ACHN (cell line): ENCODE results near the gene PLIN3.
"Not testable (repeated sequence)": the region's sequence is repeated elsewhere in the genome, so short reads cannot be mapped to it uniquely, and the experiment has no call there.

Experiments
- DNase-seq: peaks from one replicate; pipeline ENCODE4 v3.0.0-alpha.2; 2015
- in situ Hi-C: cut with HindIII; loops from 2 replicates; pipeline ENCODE4 v1.10.0; 2017; ENCODE audit warnings: low sequenced_read_pairs, low pct_ligation_motif_present, low pct_unique_long_range_greater_than_20kb

The PLIN3 gene

GRCh38 chr19:4856468-4856867 is 11.0 kb downstream of the PLIN3 start:
- in situ Hi-C loops, DNase-seq: not testable (repeated sequence)

DNA sequence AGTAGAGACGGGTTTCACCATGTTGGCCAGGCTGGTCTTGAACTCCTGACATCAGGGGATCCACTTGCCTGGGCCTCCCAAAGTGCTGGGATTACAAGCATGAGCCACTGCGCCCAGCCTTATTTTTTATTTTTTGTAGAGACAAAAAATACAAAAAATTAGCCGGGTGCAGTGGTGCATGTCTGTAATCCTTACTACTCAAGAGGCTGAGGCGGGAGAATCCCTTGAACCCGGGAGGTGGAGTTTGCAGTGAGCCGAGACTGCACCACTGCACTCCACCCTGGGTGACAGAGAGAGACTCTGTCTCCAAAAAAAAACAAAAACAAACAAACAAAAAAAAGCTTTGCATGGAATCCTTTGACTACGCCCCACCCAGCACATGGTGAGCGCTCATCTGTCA is 14.0 kb downstream of the PLIN3 start:
- in situ Hi-C loops, DNase-seq: not testable (repeated sequence)

DNA sequence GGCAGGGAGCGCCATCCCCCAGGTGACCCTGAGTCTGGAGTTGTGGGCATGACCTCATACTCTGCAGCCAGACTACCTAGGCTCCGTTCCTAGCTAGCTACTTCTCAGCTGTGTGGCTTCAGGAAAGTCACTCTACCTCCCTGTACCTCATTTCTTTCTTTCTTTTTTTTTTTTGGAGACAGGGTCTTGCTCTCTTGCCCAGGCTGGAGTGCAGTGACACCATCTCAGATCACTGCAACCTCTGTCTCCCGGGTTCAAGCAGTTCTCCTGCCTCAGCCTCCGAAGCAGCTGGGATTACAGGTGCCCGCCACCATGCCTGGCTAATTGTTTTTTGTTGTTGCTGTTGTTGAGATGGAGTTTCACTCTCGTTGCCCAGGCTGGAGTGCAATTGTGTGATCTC is 15.0 kb downstream of the PLIN3 start:
- in situ Hi-C loops: no loop called here
- DNase-seq: no peak

DNA sequence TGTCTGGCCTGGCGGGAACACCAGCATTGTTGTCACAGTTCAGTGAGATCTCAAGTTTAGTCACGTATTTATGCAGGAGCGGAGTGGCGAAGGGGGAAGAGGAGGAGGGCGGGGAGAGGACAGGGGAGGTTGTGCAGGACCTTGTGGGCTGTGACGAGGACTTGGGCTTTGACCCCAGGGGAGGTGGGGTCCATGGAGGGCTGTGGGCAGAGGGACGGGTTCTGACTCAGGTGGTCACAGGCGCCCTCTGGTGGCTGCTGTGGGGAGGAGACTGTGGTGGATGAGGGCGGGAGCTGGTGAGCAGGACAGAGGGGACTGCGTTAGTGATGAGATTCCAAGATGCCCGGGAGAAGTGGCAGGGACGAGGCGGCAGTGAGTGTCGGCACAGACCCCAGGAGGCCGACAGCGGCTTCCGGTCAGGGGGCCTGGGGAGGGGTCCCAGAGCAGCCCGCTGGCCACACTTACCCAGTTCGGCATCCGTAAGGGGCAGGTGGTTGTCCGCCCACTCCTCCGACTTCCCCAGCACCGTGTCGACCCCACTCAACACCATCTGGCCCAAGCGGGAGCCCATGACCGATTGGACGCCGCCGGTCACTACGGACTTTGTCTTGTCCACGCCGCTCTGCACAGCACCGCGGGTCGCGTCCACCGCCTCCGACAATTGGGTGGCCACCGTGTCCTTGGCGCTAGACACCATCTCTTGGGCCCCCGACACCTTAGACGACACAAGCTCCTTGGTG is 15.7 kb downstream of the PLIN3 start:
- DNase-seq: peak; percentile 83
- in situ Hi-C loops: no loop called here

- in situ Hi-C loops: no loop called here
- no peak for DNase-seq
Observed at GRCh38 chr19:4849019-4849418, 18.4 kb downstream of the PLIN3 start.

DNA sequence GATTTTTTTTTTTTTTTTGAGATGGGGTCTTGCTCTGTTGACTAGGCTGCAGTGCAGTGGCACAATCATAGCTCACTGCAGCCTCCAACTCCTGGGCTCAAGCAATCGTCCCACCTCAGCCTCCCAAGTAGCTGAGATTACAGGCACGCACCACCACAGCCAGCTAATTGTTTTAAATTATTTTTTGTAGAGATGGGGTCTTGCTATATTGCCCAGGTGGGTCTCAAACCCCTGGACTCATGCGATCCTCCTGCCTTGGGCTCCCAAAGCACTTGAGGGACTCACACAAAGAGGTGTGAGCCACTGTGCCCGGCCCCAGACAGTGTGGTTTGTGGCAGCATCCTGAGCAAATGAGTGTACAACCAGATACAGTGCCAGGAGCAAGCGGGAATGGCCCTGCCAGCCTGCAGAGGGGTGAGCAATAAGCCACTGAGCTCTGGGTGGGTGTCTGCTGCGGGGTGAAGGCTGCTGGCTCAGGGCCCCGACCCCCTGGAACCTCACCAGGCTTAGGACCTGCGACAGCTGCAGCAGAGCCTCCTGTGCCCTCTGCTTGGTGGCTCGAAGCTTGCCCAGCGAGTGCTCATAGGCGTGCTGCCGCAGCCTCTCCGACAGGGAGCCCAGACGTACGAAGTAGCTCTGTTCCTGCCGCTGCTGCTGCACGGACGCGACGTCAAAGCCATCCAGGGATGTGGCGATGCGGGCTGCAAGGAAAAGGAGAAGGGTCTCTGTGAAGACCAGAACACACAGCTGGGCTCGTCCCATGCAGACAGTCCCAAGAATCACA is 20.1 kb downstream of the PLIN3 start:
- DNase-seq: no peak
- in situ Hi-C loops: no loop called here

- in situ Hi-C loops, DNase-seq: not testable (repeated sequence)
Observed at GRCh38 chr19:4845975-4846374, 21.5 kb downstream of the PLIN3 start.

- in situ Hi-C loops: no loop called here
- peak; percentile 79 for DNase-seq
Observed at GRCh38 chr19:4844348-4845179, 22.9 kb downstream of the PLIN3 start.

GRCh38 chr19:4843647-4843965 is 23.9 kb downstream of the PLIN3 start:
- in situ Hi-C loops: no loop called here

GRCh38 chr19:4839192-4839591 is 28.3 kb downstream of the PLIN3 start:
- in situ Hi-C loops: no loop called here
- no peak for DNase-seq

More at GRCh38 chr19:4843647-4843965, 23.9 kb downstream of the PLIN3 start:
- no peak for DNase-seq

GRCh38 chr19:4832776-4833175 is 34.7 kb downstream of the PLIN3 start:
- in situ Hi-C loops: no loop called here
- DNase-seq: no peak

- in situ Hi-C loops, DNase-seq: not testable (repeated sequence)
Observed at GRCh38 chr19:4831979-4832340, 35.5 kb downstream of the PLIN3 start.

- in situ Hi-C loops: no loop called here
- peak; percentile 47 for DNase-seq
Observed at GRCh38 chr19:4831304-4831978, 36.0 kb downstream of the PLIN3 start, which contains the start of gene TICAM1. Gene TICAM1 (minus strand): TSS chr19:4831712. CDS start chr19:4818377, 13,335 bp downstream.

DNA sequence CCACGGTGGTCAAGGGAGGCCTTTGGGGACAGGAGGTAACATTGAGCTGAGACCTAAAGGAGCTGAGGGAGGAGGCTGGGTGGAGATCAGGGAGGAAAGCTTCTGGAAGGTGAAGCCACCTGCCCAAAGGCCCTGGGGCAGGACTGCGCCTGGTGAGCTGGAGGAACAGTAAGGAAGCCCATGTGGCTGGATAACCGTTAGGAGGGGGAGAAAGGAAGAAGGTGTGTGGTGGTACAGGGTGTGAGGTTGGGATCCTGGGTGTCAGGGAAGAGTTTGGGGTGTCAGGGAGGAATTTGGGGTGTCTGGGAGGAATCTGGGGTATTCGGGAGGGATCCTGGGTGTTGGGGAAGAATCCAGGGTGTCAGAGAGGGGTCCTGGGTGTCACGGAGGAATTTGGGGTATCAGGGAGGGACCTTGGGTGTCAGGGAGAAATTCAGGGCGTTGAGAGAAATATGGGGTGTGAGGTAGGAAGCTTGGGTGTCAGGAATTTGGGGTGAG is 36.6 kb downstream of the PLIN3 start:
- in situ Hi-C loops: no loop called here
- DNase-seq: no peak

DNA sequence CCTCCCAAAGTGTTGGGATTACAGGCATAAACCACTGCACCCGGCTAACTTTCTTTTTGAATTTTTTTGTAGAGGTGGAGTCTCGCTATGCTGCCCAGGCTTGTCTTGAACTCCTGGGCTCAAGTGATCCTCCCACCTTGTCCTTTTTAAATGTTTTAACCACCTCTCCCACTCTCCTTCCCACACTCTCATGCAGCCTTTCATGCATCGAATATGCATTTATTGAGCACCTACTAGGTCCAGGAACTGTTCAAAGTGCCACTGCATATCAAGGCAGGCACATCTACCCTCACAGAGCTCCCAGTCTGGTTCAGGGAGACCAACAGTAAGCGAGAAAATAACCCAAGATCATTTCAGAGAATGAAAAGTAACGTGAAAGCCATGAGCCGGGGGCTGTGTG is 37.1 kb downstream of the PLIN3 start:
- DNase-seq: no peak
- in situ Hi-C loops: no loop called here

DNA sequence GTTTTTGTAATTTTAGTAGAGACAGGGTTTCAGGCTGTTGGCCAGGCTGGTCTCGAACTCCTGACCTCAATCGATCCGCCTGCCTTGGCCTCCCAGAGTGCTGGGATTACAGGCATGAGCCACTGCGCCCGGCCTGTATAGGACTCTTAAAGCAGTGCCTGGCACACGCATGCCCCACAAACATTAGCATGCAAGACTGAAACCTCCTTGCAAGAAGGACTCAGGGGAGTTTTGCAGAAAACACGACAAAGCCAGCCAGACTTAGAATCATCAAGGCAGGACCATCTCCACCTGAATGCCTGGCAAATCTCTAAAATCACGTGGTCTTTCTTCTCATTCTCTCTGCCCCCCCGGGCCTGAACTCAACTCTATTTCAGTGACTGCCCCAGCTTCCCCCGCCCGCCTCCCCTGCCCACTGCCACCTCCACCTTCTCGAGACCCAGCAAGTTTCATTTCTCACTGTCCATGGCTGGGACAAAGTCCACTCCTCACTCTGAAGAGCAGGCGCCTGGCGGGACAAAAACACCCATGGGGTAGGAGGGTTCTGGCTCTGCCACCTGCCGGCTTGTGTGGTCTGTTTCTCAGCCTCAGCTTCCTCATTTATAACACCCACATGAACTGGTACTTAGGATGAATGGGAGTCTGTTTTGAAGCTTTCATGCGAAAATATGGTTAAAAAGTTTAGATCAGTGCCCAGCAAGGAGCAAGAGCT is 38.3 kb downstream of the PLIN3 start:
- DNase-seq: no peak
- in situ Hi-C loops: no loop called here

DNA sequence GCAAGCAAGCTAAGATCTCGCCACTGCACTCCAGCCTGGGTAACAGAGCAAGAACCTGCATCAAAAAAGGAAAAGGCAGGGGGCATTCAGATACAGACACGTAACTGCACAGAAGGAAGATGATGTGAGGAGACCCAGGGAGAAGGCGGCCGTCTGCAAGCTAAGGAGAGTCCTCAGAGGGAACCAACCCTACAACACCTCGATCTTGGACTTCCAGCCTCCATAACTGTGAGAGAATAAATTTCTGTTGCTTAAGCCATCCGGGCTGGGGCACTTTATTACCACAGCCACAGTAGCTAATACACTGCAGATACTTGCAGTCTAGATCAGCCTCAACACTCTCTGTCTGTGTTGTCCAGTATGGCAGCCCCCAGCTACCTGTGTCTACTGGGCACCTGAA is 43.9 kb downstream of the PLIN3 start:
- in situ Hi-C loops: no loop called here
- DNase-seq: no peak

GRCh38 chr19:4822354-4822753 is 45.1 kb downstream of the PLIN3 start:
- DNase-seq, in situ Hi-C loops: not testable (repeated sequence)
